C4-2B (cell line): ENCODE measurements around the gene FLAD1.

ENCODE experiments used
- H3K27ac ChIP-seq: fragments of 450-650 bp; 2 replicates; pipeline ENCODE4 v1.5.1; 2017
- ZFX ChIP-seq: fragments of 450-650 bp; IDR thresholded peaks from 2 replicates; pipeline ENCODE4 v1.6.1; 2017
- TF ChIP-seq, protein P1 (sequence below): fragments of 450-650 bp; conservative IDR thresholded peaks from 2 replicates; pipeline ENCODE4 v1.5.1; 2017; ENCODE audit warnings: mild to moderate bottlenecking

FLAD1 gene

DNA sequence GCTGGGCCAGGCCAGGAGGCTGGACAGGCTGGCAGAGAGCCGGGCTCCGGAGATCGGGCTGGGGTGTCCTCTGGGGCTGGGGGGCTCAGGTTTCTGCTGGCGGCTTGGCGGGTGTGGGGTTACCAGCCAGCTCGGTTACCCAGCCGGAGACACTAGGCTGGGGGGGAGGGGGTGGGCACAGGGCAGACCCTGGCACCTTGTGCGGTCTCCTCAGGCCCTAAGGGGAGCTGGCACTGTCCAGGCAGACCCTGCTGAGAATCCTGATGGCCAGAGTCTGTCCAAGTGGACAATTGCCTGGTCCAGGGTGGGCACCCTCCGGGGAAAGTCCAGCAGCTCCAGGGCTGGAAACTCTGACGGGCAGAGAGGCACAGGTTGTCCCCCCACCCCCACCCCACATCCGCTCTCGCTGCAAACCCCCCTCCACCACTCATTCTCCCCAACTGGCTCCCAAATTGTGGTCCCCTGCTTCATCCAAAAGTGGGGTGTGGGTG lies 26.1 kb downstream of the FLAD1 start:
- TF ChIP-seq ZFX, result no peak
- TF ChIP-seq, protein P1, sequence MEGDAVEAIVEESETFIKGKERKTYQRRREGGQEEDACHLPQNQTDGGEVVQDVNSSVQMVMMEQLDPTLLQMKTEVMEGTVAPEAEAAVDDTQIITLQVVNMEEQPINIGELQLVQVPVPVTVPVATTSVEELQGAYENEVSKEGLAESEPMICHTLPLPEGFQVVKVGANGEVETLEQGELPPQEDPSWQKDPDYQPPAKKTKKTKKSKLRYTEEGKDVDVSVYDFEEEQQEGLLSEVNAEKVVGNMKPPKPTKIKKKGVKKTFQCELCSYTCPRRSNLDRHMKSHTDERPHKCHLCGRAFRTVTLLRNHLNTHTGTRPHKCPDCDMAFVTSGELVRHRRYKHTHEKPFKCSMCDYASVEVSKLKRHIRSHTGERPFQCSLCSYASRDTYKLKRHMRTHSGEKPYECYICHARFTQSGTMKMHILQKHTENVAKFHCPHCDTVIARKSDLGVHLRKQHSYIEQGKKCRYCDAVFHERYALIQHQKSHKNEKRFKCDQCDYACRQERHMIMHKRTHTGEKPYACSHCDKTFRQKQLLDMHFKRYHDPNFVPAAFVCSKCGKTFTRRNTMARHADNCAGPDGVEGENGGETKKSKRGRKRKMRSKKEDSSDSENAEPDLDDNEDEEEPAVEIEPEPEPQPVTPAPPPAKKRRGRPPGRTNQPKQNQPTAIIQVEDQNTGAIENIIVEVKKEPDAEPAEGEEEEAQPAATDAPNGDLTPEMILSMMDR, result no peak
- peak overlapping the region; percentile 99 for H3K27ac ChIP-seq

GRCh38 chr1:155009742-155010141 lies 26.6 kb downstream of the FLAD1 start:
- TF ChIP-seq, protein P1, result no peak
- TF ChIP-seq ZFX, result no peak
- H3K27ac ChIP-seq, result peak overlapping the region; percentile 99

GRCh38 chr1:155010211-155010918 lies 27.2 kb downstream of the FLAD1 start:
- no peak for TF ChIP-seq ZFX
- TF ChIP-seq, protein P1, result no peak
- peak overlapping the region; percentile 6 for H3K27ac ChIP-seq

- TF ChIP-seq, protein P1, result no peak
- no peak for TF ChIP-seq ZFX
- H3K27ac ChIP-seq, result peak overlapping the region; percentile 6
These were observed 27.9 kb downstream of the FLAD1 start for GRCh38 chr1:155011004-155011416.

GRCh38 chr1:155011437-155012025 lies 28.4 kb downstream of the FLAD1 start:
- peak overlapping the region; percentile 16 for H3K27ac ChIP-seq
- no peak for TF ChIP-seq ZFX
- TF ChIP-seq, protein P1, result no peak

- TF ChIP-seq, protein P1, result no peak
- peak overlapping the region; percentile 16 for H3K27ac ChIP-seq
These were observed 28.9 kb downstream of the FLAD1 start for GRCh38 chr1:155012026-155012546.
